ENCODE measurements around the gene PUS1.
"Not testable (repeated sequence)": the region's sequence is repeated elsewhere in the genome, so short reads cannot be mapped to it uniquely, and the experiment has no call there.

Gene PUS1
- 4.0 to 24.1 (median 11.5) reads per million in 17 experiments for total RNA-seq

GRCh38 chr12:131928711-131929580 lies at the start of gene PUS1:
PUS1 (plus strand) TSS chr12:131929276; CDS start chr12:131929723, 447 bp downstream.
- DNase-seq = peak; percentile 97 to 99 (median 98)

GRCh38 chr12:131882804-131883520 lies 46.1 kb upstream of the PUS1 start:
- peak; percentile 57 to 77 (median 73) for DNase-seq

- DNase-seq = no peak
Observed at GRCh38 chr12:131883521-131883900, 45.6 kb upstream of the PUS1 start.

- DNase-seq = not testable (repeated sequence)
Observed at GRCh38 chr12:131885076-131885475, 44.0 kb upstream of the PUS1 start.

GRCh38 chr12:131885543-131886057 lies 43.5 kb upstream of the PUS1 start:
- no peak for DNase-seq

- not testable (repeated sequence) for DNase-seq
Observed at GRCh38 chr12:131891722-131892121, 37.4 kb upstream of the PUS1 start.

GRCh38 chr12:131892711-131893604 lies 36.1 kb upstream of the PUS1 start:
- DNase-seq = no peak

GRCh38 chr12:131893605-131894312 lies 35.3 kb upstream of the PUS1 start:
- peak in 2 of 4 experiments; percentile 20 to 34 for DNase-seq

- peak; percentile 93 to 98 (median 96) for DNase-seq
Observed at GRCh38 chr12:131894313-131894860, 34.7 kb upstream of the PUS1 start, which contains the start of gene ULK1. ULK1 (plus strand) TSS chr12:131894622; CDS start chr12:131895002, 380 bp downstream.

- DNase-seq = peak in 2 of 4 experiments; percentile 16 to 18
Observed at GRCh38 chr12:131894981-131895639, 34.0 kb upstream of the PUS1 start.

GRCh38 chr12:131895640-131896079 lies 33.4 kb upstream of the PUS1 start:
- no peak for DNase-seq

GRCh38 chr12:131896080-131896810 lies 32.8 kb upstream of the PUS1 start:
- peak; percentile 74 to 91 (median 81) for DNase-seq

GRCh38 chr12:131896811-131897270 lies 32.2 kb upstream of the PUS1 start:
- peak in 1 of 4 experiments; percentile 21 for DNase-seq

GRCh38 chr12:131897276-131897675 lies 31.8 kb upstream of the PUS1 start:
- DNase-seq = no peak

- no peak for DNase-seq
Observed at GRCh38 chr12:131897875-131898274, 31.2 kb upstream of the PUS1 start.

GRCh38 chr12:131900397-131900796 lies 28.7 kb upstream of the PUS1 start:
- DNase-seq = no peak

- DNase-seq = no peak
Observed at GRCh38 chr12:131901431-131902331, 27.4 kb upstream of the PUS1 start.

All from suppressor macrophage (primary cell).